ENCODE measurements around the gene PIK3CA. TPM values are rescaled to one million over a fixed set of nuclear protein-coding genes. Genes with fewer than 3 reads are reported as not detected.

Gene PIK3CA
- polyA plus RNA-seq, 3 donors = 7.4 to 9.5 (median 9.4) TPM

GRCh38 chr3:179229177-179229576 lies 81.0 kb downstream of the PIK3CA start:
- no peaks in the 10 kb centered on the region for H3K4me1 ChIP-seq (ENCODE audit: control insufficient read depth in 1 of 2, insufficient read depth in 2 of 2, low read length in 2 of 2)
- WGBS (ENCODE audit: insufficient coverage) = no CpG with 5 or more reads among the region's 5 CpGs
- H3K9me3 ChIP-seq (replicated peaks in 1 of 2; ENCODE audit: control insufficient read depth in 1 of 2, insufficient read depth in 1 of 2, low read length in 2 of 2) = no peaks in the 10 kb centered on the region
- H3K4me3 ChIP-seq (replicated peaks in 1 of 3; ENCODE audit: low read depth in 2 of 3, low read length in 3 of 3) = no peak overlapping the region
- no peak overlapping the region for H2AFZ ChIP-seq (ENCODE audit: insufficient read depth, low read depth, low read length, poor library complexity, severe bottlenecking)
- intact Hi-C loops (cut with micrococcal nuclease) = no loop called here
- no peak overlapping the region for H3K4me2 ChIP-seq (replicated peaks; ENCODE audit: extremely low read depth, low read length, poor library complexity, severe bottlenecking)
- H3K36me3 ChIP-seq (replicated peaks in 1 of 2; ENCODE audit: control insufficient read depth in 1 of 2, insufficient read depth in 2 of 2, low read length in 2 of 2) = peaks cover 59 to 77% of the 10 kb centered on the region in 2 donors
- Mint-ChIP-seq H3K9me3 (no peaks in the 10 kb centered on the region), H3K4me1 (no peaks in the 10 kb centered on the region), H3K36me3 (peaks cover 56 to 72% of the 10 kb centered on the region in 2 donors), H3K4me3 (no peak overlapping the region), H3K27ac (no peak overlapping the region), H3K27me3 (ENCODE audit: low read depth in 3 of 3) (no peaks in the 10 kb centered on the region)
- H3K27me3 ChIP-seq (ENCODE audit: control insufficient read depth in 2 of 2, insufficient read depth in 2 of 2, low read length in 2 of 2) = no peaks in the 10 kb centered on the region
- no peak for DNase-seq
- H3K79me2 ChIP-seq (ENCODE audit: insufficient read depth, low read length) = no peaks in the 10 kb centered on the region
- TF ChIP-seq, protein P1, sequence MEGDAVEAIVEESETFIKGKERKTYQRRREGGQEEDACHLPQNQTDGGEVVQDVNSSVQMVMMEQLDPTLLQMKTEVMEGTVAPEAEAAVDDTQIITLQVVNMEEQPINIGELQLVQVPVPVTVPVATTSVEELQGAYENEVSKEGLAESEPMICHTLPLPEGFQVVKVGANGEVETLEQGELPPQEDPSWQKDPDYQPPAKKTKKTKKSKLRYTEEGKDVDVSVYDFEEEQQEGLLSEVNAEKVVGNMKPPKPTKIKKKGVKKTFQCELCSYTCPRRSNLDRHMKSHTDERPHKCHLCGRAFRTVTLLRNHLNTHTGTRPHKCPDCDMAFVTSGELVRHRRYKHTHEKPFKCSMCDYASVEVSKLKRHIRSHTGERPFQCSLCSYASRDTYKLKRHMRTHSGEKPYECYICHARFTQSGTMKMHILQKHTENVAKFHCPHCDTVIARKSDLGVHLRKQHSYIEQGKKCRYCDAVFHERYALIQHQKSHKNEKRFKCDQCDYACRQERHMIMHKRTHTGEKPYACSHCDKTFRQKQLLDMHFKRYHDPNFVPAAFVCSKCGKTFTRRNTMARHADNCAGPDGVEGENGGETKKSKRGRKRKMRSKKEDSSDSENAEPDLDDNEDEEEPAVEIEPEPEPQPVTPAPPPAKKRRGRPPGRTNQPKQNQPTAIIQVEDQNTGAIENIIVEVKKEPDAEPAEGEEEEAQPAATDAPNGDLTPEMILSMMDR (IDR thresholded peaks at IDR 0.05) = no peak
- no peak overlapping the region for H3K9ac ChIP-seq (ENCODE audit: insufficient read depth, low read length, poor library complexity, severe bottlenecking)
- H3K27ac ChIP-seq (ENCODE audit: low read depth in 1 of 2, low read length in 2 of 2) = no peak overlapping the region
- no peaks in the 10 kb centered on the region for H4K20me1 ChIP-seq (ENCODE audit: insufficient read depth, low read length)

GRCh38 chr3:179233043-179233442 lies 84.9 kb downstream of the PIK3CA start:
- H3K4me1 ChIP-seq (ENCODE audit: control insufficient read depth in 1 of 2, insufficient read depth in 2 of 2, low read length in 2 of 2) = no peaks in the 10 kb centered on the region
- TF ChIP-seq, protein P1 (IDR thresholded peaks at IDR 0.05) = no peak
- H3K27ac ChIP-seq (ENCODE audit: low read depth in 1 of 2, low read length in 2 of 2) = no peak overlapping the region
- H3K27me3 ChIP-seq (ENCODE audit: control insufficient read depth in 2 of 2, insufficient read depth in 2 of 2, low read length in 2 of 2) = no peaks in the 10 kb centered on the region
- no peak overlapping the region for H3K4me3 ChIP-seq (replicated peaks in 1 of 3; ENCODE audit: low read depth in 2 of 3, low read length in 3 of 3)
- Mint-ChIP-seq H3K36me3 (peaks cover 43 to 63% of the 10 kb centered on the region in 2 donors), H3K4me3 (no peak overlapping the region), H3K9me3 (no peaks in the 10 kb centered on the region), H3K27me3 (ENCODE audit: low read depth in 3 of 3) (no peaks in the 10 kb centered on the region), H3K4me1 (peaks cover 9% of the 10 kb centered on the region), H3K27ac (no peak overlapping the region)
- no peaks in the 10 kb centered on the region for H3K9me3 ChIP-seq (replicated peaks in 1 of 2; ENCODE audit: control insufficient read depth in 1 of 2, insufficient read depth in 1 of 2, low read length in 2 of 2)
- no peak overlapping the region for H2AFZ ChIP-seq (ENCODE audit: insufficient read depth, low read depth, low read length, poor library complexity, severe bottlenecking)
- intact Hi-C loops (cut with micrococcal nuclease) = no loop called here
- WGBS (ENCODE audit: insufficient coverage) = 95% methylated on average over 2 of the region's 3 CpGs
- no peaks in the 10 kb centered on the region for H3K79me2 ChIP-seq (ENCODE audit: insufficient read depth, low read length)
- DNase-seq = no peak
- H3K36me3 ChIP-seq (replicated peaks in 1 of 2; ENCODE audit: control insufficient read depth in 1 of 2, insufficient read depth in 2 of 2, low read length in 2 of 2) = peaks cover 35 to 54% of the 10 kb centered on the region in 2 donors
- H4K20me1 ChIP-seq (ENCODE audit: insufficient read depth, low read length) = no peaks in the 10 kb centered on the region
- no peak overlapping the region for H3K9ac ChIP-seq (ENCODE audit: insufficient read depth, low read length, poor library complexity, severe bottlenecking)
- no peak overlapping the region for H3K4me2 ChIP-seq (replicated peaks; ENCODE audit: extremely low read depth, low read length, poor library complexity, severe bottlenecking)

Measured in CD14-positive monocyte (primary cell).